ENCODE data around the gene STAT6. TPM values are rescaled to one million over a fixed set of nuclear protein-coding genes. Genes with fewer than 3 reads are reported as not detected.

Gene STAT6
- total and polyA plus RNA-seq, 2 donors (not counting 1 experiment from before 2014, with no cell fraction given) = 103 to 123 TPM

- TF ChIP-seq EZH2 (IDR thresholded peaks at IDR 0.05; ENCODE audit: low read length, missing control alignments) = no peak
- TF ChIP-seq, protein P1, sequence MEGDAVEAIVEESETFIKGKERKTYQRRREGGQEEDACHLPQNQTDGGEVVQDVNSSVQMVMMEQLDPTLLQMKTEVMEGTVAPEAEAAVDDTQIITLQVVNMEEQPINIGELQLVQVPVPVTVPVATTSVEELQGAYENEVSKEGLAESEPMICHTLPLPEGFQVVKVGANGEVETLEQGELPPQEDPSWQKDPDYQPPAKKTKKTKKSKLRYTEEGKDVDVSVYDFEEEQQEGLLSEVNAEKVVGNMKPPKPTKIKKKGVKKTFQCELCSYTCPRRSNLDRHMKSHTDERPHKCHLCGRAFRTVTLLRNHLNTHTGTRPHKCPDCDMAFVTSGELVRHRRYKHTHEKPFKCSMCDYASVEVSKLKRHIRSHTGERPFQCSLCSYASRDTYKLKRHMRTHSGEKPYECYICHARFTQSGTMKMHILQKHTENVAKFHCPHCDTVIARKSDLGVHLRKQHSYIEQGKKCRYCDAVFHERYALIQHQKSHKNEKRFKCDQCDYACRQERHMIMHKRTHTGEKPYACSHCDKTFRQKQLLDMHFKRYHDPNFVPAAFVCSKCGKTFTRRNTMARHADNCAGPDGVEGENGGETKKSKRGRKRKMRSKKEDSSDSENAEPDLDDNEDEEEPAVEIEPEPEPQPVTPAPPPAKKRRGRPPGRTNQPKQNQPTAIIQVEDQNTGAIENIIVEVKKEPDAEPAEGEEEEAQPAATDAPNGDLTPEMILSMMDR (conservative IDR thresholded peaks at IDR 0.05 in 1 of 2, IDR thresholded peaks at IDR 0.05 in 1 of 2; ENCODE audit: low read depth in 1 of 2, low read length in 2 of 2) = no peak
- Histone ChIP-seq H3K27me3 (ENCODE audit: control insufficient read depth, insufficient read depth, low read length) (no peaks in the 10 kb centered on the region), H2AFZ (ENCODE audit: low read length) (no peak overlapping the region), H3K4me1 (ENCODE audit: control insufficient read depth, extremely low read depth, insufficient read depth, low read length) (peaks cover 26% of the 10 kb centered on the region), H4K20me1 (ENCODE audit: control insufficient read depth, extremely low read depth, insufficient read depth, low read length) (no peaks in the 10 kb centered on the region), H3K4me3 (replicated peaks in 1 of 4; ENCODE audit: control extremely low read depth in 1 of 4, insufficient read depth in 1 of 4, low read depth in 3 of 4, low read length in 4 of 4) (peak overlapping the region in 3 of 4 experiments; percentile 73 to 95 (median 93)), H3K27ac (ENCODE audit: insufficient read depth, low read length) (no peak overlapping the region), H3K4me2 (ENCODE audit: extremely low read depth, insufficient read depth, low read length) (peak overlapping the region; percentile 100), H3K9ac (ENCODE audit: insufficient read depth, low read length) (no peak overlapping the region), H3K9me3 (ENCODE audit: control insufficient read depth, insufficient read depth, low read depth, low read length) (no peaks in the 10 kb centered on the region), H3K79me2 (ENCODE audit: control insufficient read depth, insufficient read depth, low read length) (peaks cover 47% of the 10 kb centered on the region), H3K36me3 (ENCODE audit: control insufficient read depth, insufficient read depth, low read length) (peaks cover 37% of the 10 kb centered on the region)
- DNase-seq (ENCODE audit: low read depth in 2 of 2) = no peak
These were observed 19.3 kb downstream of the STAT6 start for GRCh38 chr12:57091638-57092528.

DNA sequence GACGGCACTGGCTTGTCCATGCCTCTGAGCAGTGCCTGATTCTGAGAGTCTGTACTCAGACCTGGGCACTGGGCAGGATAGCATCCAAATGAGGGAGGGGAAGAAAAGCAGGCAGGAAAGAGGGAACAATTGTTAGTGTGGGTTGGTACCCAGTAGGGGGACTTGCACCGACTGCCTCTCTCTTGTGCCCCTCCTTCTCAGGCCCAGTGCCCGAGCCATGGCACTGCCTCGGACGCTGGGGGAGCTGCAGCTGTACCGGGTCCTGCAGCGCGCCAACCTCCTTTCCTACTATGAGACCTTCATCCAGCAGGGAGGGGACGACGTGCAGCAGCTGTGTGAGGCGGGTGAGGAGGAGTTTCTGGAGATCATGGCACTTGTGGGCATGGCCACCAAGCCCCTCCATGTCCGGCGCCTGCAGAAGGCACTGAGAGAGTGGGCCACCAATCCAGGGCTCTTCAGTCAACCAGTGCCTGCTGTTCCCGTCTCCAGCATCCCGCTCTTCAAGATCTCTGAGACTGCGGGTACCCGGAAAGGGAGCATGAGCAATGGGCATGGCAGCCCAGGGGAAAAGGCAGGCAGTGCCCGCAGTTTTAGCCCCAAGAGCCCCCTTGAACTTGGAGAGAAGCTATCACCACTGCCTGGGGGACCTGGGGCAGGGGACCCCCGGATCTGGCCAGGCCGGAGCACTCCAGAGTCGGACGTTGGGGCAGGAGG lies 20.1 kb downstream of the STAT6 start:
- peak in 1 of 2 donors; percentile 22 for DNase-seq (ENCODE audit: low read depth in 2 of 2)
- no peak for TF ChIP-seq EZH2 (IDR thresholded peaks at IDR 0.05; ENCODE audit: low read length, missing control alignments)
- TF ChIP-seq, protein P1 (conservative IDR thresholded peaks at IDR 0.05 in 1 of 2, IDR thresholded peaks at IDR 0.05 in 1 of 2; ENCODE audit: low read depth in 1 of 2, low read length in 2 of 2) = peak in 1 of 2 donors; percentile 28
- Histone ChIP-seq H3K4me3 (replicated peaks in 1 of 4; ENCODE audit: control extremely low read depth in 1 of 4, insufficient read depth in 1 of 4, low read depth in 3 of 4, low read length in 4 of 4) (peak overlapping the region; percentile 73 to 95 (median 83)), H3K4me2 (ENCODE audit: extremely low read depth, insufficient read depth, low read length) (peak overlapping the region; percentile 100), H3K27me3 (ENCODE audit: control insufficient read depth, insufficient read depth, low read length) (no peaks in the 10 kb centered on the region), H3K9me3 (ENCODE audit: control insufficient read depth, insufficient read depth, low read depth, low read length) (no peaks in the 10 kb centered on the region), H3K9ac (ENCODE audit: insufficient read depth, low read length) (peak overlapping the region; percentile 44), H3K27ac (ENCODE audit: insufficient read depth, low read length) (peak overlapping the region; percentile 17), H3K79me2 (ENCODE audit: control insufficient read depth, insufficient read depth, low read length) (peaks cover 47% of the 10 kb centered on the region), H2AFZ (ENCODE audit: low read length) (no peak overlapping the region), H4K20me1 (ENCODE audit: control insufficient read depth, extremely low read depth, insufficient read depth, low read length) (no peaks in the 10 kb centered on the region), H3K36me3 (ENCODE audit: control insufficient read depth, insufficient read depth, low read length) (peaks cover 29% of the 10 kb centered on the region), H3K4me1 (ENCODE audit: control insufficient read depth, extremely low read depth, insufficient read depth, low read length) (peaks cover 29% of the 10 kb centered on the region)

GRCh38 chr12:57090490-57090889 lies 20.7 kb downstream of the STAT6 start:
- peaks cover 35% of the 10 kb centered on the region for H3K4me1 ChIP-seq (ENCODE audit: control insufficient read depth, extremely low read depth, insufficient read depth, low read length)
- H3K27me3 ChIP-seq (ENCODE audit: control insufficient read depth, insufficient read depth, low read length) = no peaks in the 10 kb centered on the region
- no peaks in the 10 kb centered on the region for H4K20me1 ChIP-seq (ENCODE audit: control insufficient read depth, extremely low read depth, insufficient read depth, low read length)
- peak overlapping the region; percentile 100 for H3K4me2 ChIP-seq (ENCODE audit: extremely low read depth, insufficient read depth, low read length)
- peak overlapping the region; percentile 44 for H3K9ac ChIP-seq (ENCODE audit: insufficient read depth, low read length)
- peak overlapping the region; percentile 73 to 95 (median 83) for H3K4me3 ChIP-seq (replicated peaks in 1 of 4; ENCODE audit: control extremely low read depth in 1 of 4, insufficient read depth in 1 of 4, low read depth in 3 of 4, low read length in 4 of 4)
- no peaks in the 10 kb centered on the region for H3K9me3 ChIP-seq (ENCODE audit: control insufficient read depth, insufficient read depth, low read depth, low read length)
- peak overlapping the region; percentile 17 for H3K27ac ChIP-seq (ENCODE audit: insufficient read depth, low read length)
- no peak for TF ChIP-seq EZH2 (IDR thresholded peaks at IDR 0.05; ENCODE audit: low read length, missing control alignments)
- TF ChIP-seq, protein P1 (conservative IDR thresholded peaks at IDR 0.05 in 1 of 2, IDR thresholded peaks at IDR 0.05 in 1 of 2; ENCODE audit: low read depth in 1 of 2, low read length in 2 of 2) = no peak
- H3K79me2 ChIP-seq (ENCODE audit: control insufficient read depth, insufficient read depth, low read length) = peaks cover 47% of the 10 kb centered on the region
- H3K36me3 ChIP-seq (ENCODE audit: control insufficient read depth, insufficient read depth, low read length) = peaks cover 25% of the 10 kb centered on the region
- no peak overlapping the region for H2AFZ ChIP-seq (ENCODE audit: low read length)
- DNase-seq (ENCODE audit: low read depth in 2 of 2) = no peak
